Raji (cell line): Measurements from ENCODE around the gene BRD7.
A peak's percentile ranks its signal among the peaks of the same experiment; 100 is the strongest.

ENCODE experiments used
- POLR2A ChIP-seq: IDR thresholded peaks from 2 replicates; pipeline ENCODE4 v1.6.1; 2011; ENCODE audit warnings: low read depth, low read length, control low read depth; ENCODE audit not compliant: insufficient read depth

BRD7 gene

DNA sequence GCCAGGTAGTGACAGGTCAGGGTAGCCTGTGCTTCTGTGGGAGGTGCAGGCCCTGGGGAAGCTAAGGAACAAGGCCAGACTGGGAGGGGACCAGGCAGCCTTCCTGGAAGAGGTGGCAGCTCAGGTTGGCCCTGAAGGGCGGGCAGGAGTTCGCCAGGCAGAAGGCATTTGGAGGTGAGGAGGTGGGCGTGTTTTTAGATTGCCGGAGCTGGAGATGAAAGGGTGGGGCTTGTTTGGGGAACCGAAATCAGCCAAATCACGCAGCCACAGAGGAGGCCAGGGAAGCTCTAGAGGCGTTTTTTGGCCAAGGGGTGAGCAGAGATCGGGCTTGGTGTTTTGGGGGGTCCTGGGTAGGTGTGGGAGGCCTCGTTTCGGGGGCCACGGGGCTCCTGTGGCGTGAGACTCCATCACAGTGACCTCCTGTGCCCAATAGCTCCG lies 94.9 kb downstream of the BRD7 start:
- TF ChIP-seq POLR2A, result peak; percentile 47

DNA sequence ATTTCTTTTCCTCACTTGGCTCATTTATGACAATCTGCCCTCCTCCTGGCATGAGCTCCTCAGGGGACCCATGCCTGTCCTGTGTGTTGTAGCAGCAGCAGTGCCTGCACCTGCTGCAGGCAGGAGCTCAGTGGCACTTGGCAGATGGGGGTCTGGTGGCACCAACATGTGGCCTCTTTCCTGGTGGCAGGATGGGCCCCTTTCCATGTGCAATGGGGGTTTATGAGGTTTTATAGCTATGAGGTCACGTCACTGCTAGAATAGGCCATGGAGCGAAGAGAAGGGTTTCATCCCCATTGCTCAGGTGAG lies 95.5 kb downstream of the BRD7 start:
- no peak for TF ChIP-seq POLR2A

DNA sequence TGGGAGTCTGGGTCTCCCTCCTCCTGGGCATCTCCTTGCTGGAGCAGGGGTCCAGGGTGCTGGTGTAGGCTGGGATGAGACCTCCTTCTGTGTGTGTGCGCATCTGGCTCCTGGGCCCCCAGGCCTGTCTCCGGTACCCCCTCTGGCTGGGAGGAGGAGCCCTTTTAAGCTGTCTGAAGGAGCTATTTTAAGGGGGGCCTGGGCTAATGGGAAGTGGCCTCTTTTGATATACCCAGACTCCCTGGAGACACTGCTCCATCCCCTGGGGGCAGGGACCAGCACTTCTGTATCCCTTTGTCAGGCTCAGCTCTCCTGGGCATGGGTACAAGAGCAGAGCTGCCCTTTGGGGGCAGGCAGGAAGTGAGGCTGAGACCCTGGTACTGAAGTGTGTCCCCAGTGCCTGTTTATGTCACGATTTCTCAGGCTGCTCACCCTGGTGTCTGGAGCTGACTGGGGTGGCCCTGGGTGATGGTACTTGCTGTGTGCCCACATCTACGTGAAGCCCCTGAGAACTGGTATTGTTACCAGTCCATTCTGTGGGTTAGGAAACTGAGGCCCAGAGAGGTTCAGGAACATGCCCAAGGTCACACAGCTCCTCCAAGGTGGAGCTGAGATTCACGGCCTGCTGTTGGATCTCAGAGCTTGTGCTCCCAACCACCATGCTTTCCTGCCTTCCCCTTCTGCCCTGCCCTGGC lies 96.0 kb downstream of the BRD7 start:
- TF ChIP-seq POLR2A, result no peak

DNA sequence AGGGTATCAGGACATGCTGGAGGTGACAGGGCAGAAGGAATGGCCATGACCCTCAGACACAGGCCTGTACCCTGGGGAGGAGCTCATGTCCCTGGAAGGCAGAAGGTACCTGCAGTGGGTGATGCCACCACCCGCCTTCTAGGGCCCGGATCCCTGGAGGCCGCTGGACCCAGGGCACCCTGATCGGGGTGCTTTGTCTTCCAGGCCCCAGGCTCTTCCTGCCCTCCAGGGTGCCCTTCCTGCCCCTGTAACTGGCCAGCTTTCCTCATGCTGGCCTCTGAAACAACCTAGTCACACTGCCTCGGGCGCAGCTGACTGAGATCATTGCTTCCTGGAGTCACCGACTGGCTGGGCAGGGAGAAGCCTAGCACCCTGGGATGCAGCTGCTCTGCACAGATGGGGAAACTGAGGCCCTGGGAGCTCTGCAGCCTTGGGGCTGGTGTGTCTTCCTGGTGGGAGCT lies 96.6 kb downstream of the BRD7 start:
- no peak for TF ChIP-seq POLR2A

DNA sequence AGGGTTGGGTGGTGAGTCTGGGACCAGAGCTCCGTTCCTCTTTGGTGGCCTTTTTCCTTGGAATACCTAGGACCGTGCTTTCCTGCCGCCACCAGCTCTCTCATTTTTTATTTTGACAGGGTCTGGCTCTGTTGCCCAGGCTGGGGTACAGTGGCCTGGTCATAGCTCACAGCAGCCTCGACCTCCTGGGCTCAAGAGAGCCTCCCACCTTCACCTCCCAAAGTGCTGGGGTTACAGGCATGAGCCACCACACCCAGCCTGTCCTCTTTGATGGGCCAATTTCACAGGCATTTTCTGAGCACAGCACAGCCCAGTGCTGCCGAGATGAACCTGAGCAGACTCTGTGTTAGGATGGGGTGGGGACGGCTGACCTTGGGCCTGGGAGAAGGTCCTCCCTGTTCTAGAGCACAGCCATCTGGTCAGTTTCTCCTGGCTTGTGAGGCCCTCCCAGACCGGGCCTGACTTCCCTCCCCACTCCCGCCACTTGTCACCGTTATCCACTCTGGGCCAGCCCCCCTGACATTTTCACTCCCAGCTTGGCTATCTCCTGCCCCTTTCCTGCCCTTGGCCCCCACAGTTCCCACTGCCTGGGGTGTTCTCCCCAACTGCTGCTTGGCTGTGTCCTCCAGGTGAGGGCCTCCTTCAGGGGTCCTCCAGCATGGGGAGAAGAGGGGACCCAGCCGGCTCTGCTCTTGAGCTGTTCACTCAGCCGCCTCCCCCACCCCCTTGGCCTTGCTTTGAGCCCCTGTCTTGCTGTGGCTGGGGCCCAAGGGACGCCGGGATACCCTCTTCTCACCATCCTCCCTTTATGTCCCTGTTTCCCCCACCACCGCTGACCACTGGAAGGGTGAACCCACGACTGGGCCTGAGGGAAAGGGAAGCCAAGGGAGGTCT lies 97.4 kb downstream of the BRD7 start:
- no peak for TF ChIP-seq POLR2A

DNA sequence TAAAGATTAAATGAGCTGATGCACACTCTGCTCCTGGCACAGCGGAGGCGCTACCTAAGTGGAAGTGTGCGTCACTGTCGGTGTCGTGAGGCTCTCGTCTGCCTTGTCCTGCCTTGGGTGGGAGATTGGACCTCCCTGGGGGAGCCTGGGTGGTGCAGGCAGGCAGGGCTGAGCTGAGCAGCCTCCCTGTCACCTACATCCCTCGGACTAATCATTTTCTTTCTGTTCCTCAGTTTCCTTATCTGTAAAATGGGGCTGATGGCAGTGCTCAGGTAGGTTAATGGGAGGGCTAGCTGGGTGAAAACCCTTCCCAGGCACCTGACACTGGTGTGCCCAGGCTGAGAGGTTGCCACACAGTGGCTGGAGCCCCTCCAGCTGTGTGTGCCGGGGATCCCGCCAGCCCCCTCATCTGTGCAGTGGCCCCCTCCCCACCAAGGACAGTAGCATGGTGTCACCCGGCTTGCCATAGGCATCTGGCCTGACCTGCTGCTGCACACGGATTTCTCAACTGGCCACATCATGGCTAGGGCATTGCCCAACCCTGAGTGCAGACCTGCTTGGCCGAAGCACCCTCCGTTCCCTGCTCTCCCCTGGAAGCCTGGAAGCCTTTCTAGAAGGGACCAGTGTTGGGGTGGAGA lies 98.2 kb downstream of the BRD7 start:
- TF ChIP-seq POLR2A, result no peak

DNA sequence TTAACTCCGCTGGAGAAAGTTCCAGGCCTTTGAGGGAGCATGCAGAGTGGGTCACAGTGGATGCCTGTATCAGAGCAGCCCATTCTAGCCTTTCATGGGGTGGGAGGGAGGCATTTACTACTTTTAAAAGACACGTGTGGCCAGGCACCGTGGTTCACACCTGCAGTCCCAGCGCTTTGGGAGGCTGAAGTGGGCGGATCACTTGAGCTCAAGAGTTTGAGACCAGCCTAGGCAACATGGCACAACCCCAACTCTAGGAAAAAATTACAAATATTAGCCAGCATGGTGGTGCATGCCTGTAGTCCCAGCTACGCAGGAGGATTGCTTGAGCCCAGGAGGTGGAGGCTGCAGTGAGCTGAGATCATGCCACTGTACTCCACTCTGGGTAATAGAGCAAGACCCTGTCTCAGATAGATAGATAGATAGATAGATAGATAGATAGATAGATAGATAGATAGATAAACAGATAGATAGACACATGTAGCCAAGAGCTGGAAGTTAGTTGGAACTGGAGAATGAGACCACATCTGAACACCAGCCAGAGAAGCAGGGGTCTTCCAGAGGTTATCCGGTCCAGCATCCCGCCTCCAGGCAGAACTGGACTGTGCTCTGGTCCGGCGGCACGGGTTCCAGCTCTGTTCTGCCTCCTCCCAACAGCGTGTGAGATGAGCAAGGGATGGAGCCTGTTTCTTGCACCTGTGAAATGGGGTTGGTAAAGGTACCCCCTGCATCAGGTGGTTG lies 98.8 kb downstream of the BRD7 start:
- TF ChIP-seq POLR2A, result no peak

DNA sequence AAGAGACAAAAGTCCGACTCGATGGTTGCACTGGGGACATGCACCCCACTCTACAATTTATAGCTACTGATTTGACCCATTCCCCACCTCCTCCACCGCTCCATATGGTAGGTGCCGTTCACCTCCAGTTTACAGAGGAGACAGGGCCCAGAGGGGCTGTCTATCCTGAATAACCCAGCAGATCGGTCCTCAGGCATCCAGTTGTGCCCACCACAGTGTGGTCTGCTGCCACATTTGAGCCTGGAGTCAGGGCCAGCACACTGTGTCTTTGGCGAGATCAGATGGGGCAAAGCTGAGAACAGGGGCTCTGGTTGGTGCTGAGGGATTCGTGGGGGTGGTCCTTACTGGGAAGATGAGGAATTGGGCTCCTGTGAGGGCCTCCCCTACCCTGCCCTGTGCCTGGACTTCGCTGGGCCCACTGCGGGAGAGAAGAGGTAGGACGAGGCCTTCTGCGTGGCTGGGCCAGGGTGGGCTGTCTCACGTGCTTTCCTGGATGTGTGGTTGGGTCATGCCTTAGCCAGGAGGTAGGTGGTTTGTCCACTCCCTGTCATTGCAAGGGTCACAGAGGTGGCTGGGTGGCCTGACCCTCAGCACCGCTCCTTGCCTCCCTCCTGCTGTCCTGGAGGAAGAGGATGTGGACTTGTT lies 99.6 kb downstream of the BRD7 start:
- TF ChIP-seq POLR2A, result no peak

DNA sequence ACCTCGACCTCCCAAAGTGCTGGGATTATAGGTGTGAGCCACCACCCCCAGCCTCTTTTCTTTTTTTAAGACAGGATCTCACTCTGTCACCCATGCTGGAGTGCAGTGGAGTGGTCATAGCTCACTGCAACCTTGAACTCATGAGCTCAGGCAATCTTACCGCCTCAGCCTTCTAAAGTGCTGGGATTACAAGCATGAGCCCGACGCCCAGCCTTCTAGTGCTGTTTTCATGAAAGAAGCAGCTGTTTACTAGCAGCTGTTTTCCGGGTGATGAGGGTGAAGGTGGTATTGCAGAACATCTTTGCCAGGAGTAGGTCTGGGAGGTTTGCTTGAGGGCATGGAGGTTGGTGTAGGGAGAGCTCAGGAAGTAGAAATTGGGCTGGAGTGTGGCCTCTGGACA lies 100.4 kb downstream of the BRD7 start:
- no peak for TF ChIP-seq POLR2A

DNA sequence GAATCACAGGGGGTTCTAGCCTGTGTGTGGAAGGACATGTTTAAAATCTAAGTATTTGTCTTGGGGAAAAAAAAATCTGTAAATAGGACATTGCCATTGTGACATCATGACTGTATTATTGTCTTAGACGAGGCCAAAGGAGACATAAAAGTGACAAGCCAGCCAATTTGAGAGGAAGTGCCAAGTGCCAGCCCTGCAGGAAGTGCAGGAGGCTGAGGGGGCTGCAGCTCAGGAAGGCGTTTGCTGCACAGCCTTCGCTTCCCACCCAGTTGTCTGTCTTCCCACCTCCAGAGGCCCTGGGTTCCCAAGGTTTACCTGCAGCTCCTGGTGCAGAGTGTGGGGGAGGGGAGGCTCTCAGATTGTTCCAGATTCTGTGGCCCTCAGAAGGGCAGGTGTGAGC lies 101.1 kb downstream of the BRD7 start:
- TF ChIP-seq POLR2A, result no peak

DNA sequence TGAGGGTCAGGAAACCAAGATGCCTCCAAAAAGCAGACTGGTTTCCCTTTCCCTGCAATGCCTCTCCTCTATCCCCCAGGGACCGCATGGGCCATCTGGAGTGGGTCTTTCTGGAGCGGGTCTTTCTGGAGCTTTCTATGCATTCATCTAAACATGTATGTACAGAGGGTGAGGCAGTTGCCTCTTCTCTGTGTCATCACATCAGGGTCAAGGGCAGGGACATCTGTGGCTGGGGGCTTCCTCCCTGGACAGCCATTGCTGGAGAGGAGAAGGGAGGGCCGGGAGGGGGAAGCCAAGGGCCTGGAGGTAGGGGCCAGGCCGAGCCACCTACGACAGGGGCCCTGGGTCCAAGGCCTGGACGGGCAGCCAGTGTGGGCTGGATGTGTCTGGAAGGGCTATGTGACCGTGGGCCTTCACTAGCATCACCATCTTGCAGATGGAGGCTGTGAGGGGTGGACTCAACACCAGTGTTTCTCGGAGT lies 101.6 kb downstream of the BRD7 start:
- TF ChIP-seq POLR2A, result no peak

DNA sequence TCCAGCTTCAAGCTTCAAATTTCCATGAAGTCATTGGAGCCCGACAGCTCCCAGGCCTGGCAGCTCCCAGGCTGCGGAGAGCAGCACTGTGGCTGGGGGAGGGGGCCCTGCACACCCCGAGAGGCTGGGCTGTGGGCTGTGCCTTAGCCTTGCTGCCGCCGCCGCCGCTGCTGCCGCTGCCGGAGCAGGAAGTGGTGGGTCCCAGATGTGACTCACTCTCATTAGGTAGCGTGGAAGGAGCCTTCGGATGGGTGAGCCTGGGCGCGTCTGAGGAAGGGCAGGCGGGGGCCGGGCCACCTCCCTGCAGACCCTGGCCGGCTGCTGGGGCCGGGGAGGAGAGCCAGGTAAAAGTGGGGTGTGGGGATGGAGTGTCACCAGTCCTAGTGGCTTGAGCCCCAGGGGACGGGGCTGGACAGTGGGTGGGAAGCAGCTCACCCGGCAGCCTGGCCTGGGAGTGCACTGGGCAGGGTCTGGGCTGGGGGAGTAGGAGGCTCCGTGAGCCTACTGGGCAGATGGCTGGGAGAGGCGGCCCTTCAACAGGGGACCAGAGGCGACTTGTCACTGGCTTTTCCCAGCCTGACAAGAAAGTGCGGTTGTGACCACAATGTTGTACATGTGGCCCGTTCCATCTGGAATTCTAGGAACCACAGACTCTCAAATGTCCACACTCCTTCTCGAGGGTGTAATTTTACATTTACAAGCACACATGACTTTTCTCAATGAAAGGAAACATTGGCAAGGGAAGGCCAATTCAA lies 102.3 kb downstream of the BRD7 start, which contains the start of gene ADCY7:
Gene ADCY7 (plus strand): TSS at position 215 of the 755 bp plus-strand sequence. CDS start 21,629 bp downstream, outside the sequence.
- no peak for TF ChIP-seq POLR2A
